ENCODE results near the gene LBX1. TPM values are rescaled to one million over a fixed set of nuclear protein-coding genes. Genes with fewer than 3 reads are reported as not detected.

The LBX1 gene
- total RNA-seq, 1 donor from 2014 or later, result not detected

GRCh38 chr10:101246639-101247038 lies 17.4 kb upstream of the LBX1 start:
- no peak for ATAC-seq
- intact Hi-C loops (cut with micrococcal nuclease), result no loop called here
- DNase-seq, result no peak

- intact Hi-C loops (cut with micrococcal nuclease), result no loop called here
- ATAC-seq, result no peak
- no peak for DNase-seq
Observed at GRCh38 chr10:101244321-101245050, 15.2 kb upstream of the LBX1 start.

GRCh38 chr10:101241840-101242707 lies 12.8 kb upstream of the LBX1 start:
- intact Hi-C loops (cut with micrococcal nuclease), result no loop called here
- peak; percentile 66 for DNase-seq
- ATAC-seq, result peak; percentile 50

DNA sequence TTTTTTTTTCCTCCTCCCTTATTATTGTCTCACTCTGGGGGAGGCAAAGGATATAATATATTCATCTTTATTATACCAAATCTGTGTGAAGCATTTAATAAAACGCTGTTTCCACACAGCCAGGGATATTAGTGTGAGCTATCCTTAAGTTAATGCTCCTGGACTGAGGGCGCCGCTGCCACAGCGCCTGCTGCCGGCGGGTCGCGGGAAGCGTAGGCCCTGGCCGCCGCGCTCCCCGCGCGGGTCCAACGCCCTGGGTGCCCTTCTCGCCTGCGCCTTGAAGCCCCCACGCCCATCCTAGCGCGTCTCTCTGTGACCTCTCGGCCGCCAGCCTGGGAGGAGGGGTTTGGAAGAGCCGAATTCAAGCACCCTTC lies 9.5 kb upstream of the LBX1 start:
- ATAC-seq, result peak; percentile 23
- DNase-seq, result no peak
- intact Hi-C loops (cut with micrococcal nuclease), result no loop called here

- no peak for DNase-seq
- intact Hi-C loops (cut with micrococcal nuclease), result no loop called here
Observed at GRCh38 chr10:101237982-101238731, 8.9 kb upstream of the LBX1 start.

DNA sequence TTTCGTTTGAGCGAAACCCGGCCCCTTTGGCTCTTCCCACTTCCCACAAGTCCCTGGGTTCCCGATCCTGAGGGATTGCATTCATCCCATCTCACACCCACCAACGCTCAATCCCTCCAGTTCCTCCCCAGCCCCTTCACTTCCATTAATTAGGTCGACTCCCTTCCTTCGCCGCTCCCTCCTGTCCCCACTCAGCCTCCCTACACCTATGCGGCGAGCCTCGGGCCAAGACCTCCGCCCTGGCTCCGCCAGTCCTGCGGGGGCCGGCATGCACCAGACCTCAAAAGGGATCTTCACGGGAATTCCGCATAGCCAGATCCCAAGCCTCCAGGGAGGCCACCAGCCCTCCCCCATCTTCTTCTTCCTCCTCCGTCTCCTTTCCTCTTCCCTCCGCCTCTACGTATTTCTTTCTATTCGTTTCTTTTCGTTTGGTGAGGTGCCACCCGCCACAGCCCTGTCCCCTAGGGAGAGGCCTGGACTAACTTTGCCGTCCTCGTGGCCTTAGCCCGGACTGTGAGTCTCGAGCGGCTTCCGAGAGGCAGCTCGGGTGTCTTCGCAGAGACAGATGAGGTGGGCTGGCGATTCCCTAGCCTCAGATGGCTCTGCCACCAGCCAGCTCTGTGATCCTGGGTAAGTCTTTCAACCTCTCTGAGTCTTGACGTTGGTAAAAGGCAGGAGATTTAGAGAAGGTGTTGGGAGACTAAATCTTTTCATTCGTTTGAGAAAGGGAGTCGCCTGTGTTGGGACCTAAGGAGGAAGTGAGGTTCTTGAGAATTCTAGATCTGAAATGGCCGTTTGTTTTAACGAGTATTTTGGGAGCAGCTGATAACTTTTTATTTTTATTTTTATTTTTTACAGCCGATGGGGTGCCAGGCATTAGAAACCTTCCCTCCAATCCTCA lies 8.1 kb upstream of the LBX1 start:
- no peak for ATAC-seq
- no peak for DNase-seq
- intact Hi-C loops (cut with micrococcal nuclease), result no loop called here

More at GRCh38 chr10:101237982-101238731, 8.9 kb upstream of the LBX1 start:
- no peak for ATAC-seq

GRCh38 chr10:101236376-101237080 lies 7.3 kb upstream of the LBX1 start:
- no peak for DNase-seq
- intact Hi-C loops (cut with micrococcal nuclease), result no loop called here
- no peak for ATAC-seq

DNA sequence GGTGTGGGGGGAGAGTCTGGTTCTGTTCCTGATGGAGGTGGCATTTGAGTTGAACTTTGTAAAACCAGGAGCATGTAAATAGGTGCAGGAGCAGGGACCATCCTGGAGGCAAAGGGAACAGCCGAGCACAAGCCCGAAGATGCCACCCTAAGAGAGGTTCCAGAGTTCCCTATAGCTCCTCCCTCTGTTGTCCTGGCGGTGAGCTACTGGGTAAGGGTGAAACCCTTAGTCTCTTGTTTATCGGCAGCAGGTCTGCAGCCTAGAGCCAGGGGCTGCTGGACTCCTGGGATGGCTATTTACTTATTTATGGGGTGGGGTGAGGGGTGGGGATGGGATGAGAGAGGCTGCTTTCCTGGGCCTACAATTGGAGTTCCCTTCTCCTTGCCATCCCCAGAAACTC lies 6.5 kb upstream of the LBX1 start:
- DNase-seq, result no peak
- intact Hi-C loops (cut with micrococcal nuclease), result no loop called here
- no peak for ATAC-seq

- ATAC-seq (no peak), DNase-seq (no peak)
- intact Hi-C loops (cut with micrococcal nuclease), result no loop called here
Observed at GRCh38 chr10:101234333-101234732, 5.1 kb upstream of the LBX1 start.

DNA sequence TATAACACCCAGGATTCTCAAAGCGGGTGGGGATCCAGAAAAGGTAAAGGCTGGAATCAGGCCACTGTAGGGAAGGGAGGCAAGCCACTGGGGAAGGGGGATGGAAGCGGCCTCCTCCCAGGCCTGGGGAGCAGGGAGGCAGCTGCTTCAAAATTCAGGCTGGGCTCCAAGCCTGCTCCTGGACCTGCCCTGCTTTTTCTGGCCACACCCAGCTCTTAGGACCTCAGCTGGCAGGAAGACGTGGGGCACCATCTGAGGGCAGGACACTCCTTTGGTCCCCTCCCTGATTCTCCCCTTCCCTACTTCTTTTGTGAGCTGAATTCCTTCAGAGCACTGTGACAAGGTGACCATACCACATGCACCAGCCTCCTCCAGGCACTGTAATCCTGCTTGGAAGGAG lies 4.6 kb upstream of the LBX1 start:
- DNase-seq (no peak), ATAC-seq (no peak)
- intact Hi-C loops (cut with micrococcal nuclease), result no loop called here

GRCh38 chr10:101233443-101233842 lies 4.2 kb upstream of the LBX1 start:
- DNase-seq (no peak), ATAC-seq (no peak)
- intact Hi-C loops (cut with micrococcal nuclease), result no loop called here

- intact Hi-C loops (cut with micrococcal nuclease), result no loop called here
- DNase-seq (no peak), ATAC-seq (no peak)
Observed at GRCh38 chr10:101231912-101232689, 2.8 kb upstream of the LBX1 start.

DNA sequence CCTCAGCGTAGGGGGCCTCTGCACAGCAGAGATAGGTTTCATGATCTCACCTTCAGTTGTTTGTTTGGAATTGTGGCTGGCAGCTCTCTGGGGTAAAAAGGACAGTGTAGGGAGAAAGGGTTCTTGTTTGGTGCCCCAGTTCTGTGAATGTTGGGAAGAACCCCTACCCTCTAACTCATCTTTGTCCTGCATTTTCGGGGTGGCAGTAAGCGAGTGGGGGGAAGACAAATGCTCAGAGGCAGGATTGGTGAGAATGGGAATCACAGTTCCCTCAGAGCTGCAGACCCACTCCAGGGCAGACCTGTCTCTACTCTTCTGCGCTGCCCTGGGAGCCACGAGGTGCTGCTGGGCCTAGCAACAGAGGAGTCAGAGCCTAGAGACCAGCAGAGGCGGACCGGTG lies 1.8 kb upstream of the LBX1 start:
- intact Hi-C loops (cut with micrococcal nuclease), result no loop called here
- DNase-seq (no peak), ATAC-seq (no peak)

DNA sequence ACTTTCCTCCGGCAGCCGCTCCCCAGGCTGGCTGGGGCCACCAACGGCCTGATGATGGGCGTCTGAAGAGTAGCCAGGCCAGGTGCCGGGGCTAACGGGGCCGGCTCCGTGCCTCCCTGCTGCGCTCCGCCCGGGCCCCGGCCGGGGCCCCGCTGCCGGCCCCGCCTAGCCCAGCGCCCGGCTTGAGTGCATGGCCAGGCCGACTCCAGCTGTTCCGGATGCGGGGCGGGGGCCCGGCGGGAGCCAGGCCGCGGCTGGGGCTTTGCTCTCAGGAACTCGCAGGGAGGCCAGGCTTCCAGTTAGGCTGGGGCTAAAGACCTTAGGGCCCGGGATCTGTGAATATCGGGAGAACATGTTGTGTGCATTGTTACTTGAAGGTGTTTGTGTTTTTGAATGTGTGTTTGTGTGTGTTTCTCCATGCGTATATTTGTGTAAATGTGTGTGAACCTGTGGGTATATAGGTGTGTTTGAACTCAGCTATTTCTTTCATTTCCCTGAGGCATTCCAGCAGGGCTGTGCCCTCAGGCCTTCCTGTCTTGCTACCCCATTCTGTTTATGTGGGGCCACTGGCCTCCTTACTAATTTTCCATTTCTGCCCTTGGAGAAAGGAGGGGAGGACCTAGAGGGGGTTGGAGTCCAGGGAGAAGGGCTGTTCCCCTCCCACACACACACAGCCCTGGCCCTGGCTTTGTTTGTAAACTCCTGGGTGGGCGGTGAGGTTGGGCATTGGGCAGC lies 1.1 kb upstream of the LBX1 start:
- intact Hi-C loops (cut with micrococcal nuclease), result no loop called here
- DNase-seq, result peak; percentile 40
- peak; percentile 54 for ATAC-seq

DNA sequence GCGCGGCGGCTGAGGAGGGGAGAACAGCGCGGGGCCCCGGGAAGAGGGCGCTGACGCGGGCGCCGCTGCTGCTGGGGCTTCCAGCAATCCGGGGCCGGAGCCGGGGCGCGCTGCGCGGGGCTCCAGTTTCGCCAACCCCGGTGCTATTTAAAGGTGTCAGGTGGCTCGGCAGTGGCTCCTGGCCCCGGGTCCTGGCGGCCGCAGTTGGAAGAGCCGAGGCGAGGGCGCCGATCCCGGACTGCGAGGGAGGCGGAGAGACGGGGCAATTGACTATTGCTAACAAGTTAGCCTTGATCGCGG lies 347 bp downstream of the LBX1 start:
- intact Hi-C loops (cut with micrococcal nuclease), result no loop called here
- no peak for DNase-seq
- peak; percentile 24 for ATAC-seq

GRCh38 chr10:101228153-101228965 lies 904 bp downstream of the LBX1 start:
- DNase-seq (no peak), ATAC-seq (no peak)
- intact Hi-C loops (cut with micrococcal nuclease), result no loop called here

Measured in left ventricle myocardium superior (tissue), 1 donor.